ENCODE measurements around the gene NUTM1.
A peak's percentile ranks its signal among the peaks of the same experiment; 100 is the strongest.

Gene NUTM1

DNA sequence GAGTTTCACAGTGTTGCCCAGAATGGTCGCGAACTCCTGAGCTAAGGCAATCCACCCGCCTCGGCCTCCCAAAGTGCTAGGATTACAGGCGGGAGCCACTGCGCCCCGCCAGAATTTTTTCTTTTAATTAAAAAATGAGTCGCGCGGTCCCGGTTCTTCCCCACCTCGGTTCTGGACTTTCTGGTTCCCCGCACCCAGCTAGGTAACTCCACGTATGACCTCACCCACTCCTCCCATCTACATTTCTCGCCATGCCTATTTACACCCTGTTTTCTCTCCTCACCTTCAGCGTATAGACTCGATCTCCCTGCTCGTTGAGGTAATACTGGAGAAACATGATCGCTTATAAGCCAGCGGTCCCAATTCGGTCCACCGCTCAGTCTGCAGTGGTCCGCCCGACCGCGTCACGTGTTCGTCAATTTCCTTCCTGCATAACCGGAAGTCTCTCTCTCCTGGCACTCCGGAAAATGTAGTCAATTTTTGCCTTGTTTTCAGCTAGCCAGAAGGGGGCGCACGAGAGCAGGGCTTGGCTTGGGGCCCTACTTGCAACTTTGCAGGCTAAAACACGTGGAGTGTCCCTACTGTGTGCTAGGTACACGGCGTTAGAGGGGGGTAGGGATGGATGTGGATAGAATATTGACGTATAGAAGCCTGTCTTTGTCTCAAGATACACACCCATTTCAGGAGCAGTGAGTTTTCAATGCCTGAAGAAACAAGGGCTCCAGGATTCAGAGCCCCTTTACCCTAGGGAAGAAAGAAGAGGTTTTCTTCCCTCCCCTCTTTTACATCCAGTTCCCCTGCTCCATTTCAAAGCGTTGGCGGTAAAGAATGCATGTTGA lies at the start of gene NUTM1, which contains the start of gene NOP10:
TSS of gene NUTM1 (plus strand) at position 579 of the 839 bp plus-strand sequence. CDS start 382 bp downstream, outside the sequence.
TSS of gene NOP10 (minus strand) at position 400 of the 839 bp plus-strand sequence. CDS start at position 337, 63 bp downstream.
- DNase-seq, result peak; percentile 81 to 88

GRCh38 chr15:34297059-34297458 lies 46.1 kb upstream of the NUTM1 start:
- DNase-seq, result no peak

DNA sequence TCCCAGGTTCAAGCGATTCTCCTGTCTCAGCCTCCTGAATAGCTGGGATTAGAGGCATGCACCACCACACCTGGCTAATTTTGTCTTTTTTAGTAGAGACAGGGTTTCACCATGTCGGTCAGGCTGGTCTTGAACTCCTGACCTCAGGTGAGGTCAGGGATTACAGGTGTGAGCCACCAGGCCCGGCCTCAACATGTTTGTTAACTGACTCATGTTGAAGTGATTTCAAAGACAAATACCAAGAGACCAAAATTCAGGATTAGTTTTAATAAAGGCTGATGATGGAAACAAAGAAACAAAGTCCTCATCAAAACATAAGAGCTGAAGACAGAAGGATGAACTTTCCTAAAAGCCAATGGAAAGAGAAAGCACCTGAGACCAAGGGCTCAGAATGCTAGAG lies 42.1 kb upstream of the NUTM1 start:
- DNase-seq, result no peak

- DNase-seq, result no peak
These were observed 38.5 kb upstream of the NUTM1 start for GRCh38 chr15:34304613-34305012.

GRCh38 chr15:34311563-34311962 lies 31.6 kb upstream of the NUTM1 start:
- DNase-seq, result no peak

DNA sequence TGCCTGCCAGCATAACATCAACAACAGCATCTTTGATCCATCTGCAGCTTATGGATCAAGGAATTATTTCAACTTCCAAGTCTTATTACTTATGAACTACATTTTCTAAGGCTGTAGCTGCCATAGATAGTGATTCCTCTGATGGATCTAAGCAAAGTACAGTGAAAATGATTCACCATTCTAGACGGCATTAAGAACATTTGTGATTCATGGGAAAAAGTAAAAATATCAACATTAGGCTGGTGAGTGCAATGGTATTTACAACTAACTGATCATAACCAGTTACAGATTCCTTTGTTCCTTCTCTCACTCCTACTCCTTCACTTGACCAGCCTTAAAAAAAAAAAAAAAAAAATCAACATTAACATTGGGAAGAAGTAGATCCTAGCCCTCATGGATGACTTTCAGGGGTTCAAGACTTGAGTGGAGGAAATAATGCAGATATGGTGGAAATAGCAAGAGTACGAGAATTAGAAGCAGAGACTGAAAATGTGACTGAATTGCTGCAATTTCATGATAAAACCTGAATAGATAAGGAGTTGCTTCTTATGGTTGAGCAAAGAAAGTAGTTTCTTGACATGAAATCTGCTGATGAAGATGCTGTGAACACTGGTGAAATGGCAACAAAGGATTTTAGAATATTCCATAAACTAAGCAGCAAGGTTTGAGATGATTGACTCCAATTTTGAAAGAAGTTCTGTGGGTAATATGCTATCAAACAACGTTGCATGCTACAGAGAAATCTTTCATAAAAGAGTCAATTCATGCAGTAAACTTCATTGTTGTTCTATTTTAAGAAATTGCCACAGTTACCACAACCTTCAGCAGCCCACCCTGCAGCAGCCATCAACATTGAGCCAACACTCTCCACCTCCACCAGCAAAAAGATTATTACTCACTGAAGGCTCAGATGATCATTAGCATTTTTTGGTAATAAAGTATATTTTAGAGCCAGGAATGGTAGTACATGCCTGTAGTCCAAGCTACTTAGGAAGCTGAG lies 28.3 kb upstream of the NUTM1 start:
- no peak for DNase-seq

- peak in 1 of 2 donors; percentile 51 for DNase-seq
These were observed 24.6 kb upstream of the NUTM1 start for GRCh38 chr15:34318277-34319079.

GRCh38 chr15:34323217-34323616 lies 19.9 kb upstream of the NUTM1 start:
- no peak for DNase-seq

DNA sequence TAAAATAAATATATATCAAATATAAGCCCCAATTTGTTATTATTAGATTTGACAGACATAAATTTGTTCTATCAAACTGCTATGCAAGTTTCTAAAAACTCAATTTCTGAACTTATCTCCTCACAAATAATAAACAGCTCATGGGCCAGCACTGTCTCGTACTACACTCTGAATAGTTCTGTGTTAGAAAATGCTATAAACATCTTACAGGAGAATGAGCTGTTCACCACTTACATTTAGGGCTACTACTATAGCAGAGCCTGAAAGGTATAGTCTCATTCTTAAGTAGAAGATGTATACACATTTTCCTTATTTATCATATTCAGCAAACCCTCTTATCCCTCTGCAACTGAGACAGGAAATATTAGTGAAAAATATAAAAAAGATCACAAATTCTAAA lies 18.2 kb upstream of the NUTM1 start:
- DNase-seq, result no peak

- DNase-seq, result no peak
These were observed 17.7 kb upstream of the NUTM1 start for GRCh38 chr15:34325368-34325767.

DNA sequence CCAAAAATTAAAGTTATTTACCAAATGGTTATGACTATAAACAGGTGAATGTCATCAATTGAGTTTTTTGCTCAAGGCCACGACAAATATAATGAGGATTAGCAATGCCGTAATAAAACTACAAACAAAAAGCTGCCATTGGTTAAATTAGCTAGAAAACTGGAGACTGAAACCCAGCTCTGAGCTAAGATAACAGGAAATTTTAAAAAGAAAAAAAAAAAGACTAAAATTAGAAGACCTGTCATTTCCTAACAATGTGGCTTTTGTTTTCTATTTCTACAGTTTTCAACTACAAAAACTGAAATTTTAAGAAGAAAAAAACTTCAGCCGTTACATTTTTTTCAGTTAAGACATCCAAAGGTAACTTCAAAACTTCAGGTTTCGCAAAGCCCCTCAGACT lies 15.2 kb upstream of the NUTM1 start:
- peak in 1 of 2 donors; percentile 10 for DNase-seq

GRCh38 chr15:34329006-34329405 lies 14.1 kb upstream of the NUTM1 start:
- no peak for DNase-seq

- DNase-seq, result no peak
These were observed 12.8 kb upstream of the NUTM1 start for GRCh38 chr15:34330279-34330678.

DNA sequence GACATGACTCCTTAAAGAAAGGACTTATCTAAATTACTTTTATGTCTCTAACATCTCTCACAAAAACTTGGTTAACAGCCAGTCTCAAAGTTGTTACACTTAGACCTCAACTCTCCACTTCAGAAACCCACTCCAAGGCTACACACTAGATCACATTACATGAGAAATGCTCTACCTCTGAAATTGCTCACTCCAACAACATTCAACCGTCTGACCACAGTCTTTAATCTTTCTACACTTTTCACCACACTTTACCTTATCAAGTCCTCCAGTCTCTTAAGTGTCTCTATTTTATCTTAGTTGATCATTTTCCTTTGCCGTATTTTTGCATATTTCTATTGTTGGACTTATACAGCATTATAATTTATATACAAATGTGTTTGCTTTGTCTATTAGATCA lies 11.3 kb upstream of the NUTM1 start:
- no peak for DNase-seq

DNA sequence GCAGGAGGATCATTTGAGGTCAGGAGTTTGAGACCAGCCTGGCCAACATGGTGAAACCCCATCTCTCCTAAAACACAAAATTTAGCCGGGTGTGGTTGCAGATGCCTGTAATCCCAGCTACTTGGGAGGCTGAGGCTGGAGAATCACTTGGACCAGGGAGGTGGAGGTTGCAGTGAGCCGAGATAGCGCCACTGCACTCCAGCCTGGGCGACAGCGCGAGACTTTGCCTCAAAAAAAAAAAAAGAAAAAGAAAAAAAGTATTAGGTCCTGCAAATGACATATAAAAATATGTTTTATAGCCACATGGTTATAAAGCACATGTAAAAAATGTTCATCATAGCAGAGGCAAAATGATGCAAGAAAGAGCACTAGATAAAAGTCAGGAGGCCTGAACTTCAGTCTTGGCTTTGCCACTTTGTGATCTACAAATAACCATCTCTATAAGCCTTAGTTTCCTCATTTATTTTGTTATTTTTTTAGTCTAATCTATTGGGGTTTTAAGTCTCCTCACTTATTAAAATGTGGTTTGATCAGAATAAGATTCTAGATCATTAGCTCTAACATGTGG lies 10.5 kb upstream of the NUTM1 start:
- no peak for DNase-seq

GRCh38 chr15:34334672-34335071 lies 8.4 kb upstream of the NUTM1 start:
- no peak for DNase-seq

- peak in 1 of 2 donors; percentile 81 for DNase-seq
These were observed 7.7 kb upstream of the NUTM1 start for GRCh38 chr15:34335176-34336032.

GRCh38 chr15:34336231-34336990 lies 6.7 kb upstream of the NUTM1 start:
- no peak for DNase-seq

GRCh38 chr15:34336991-34337556 lies 6.0 kb upstream of the NUTM1 start:
- no peak for DNase-seq
